ENCODE data around the gene ANKRD60.

Gene ANKRD60

DNA sequence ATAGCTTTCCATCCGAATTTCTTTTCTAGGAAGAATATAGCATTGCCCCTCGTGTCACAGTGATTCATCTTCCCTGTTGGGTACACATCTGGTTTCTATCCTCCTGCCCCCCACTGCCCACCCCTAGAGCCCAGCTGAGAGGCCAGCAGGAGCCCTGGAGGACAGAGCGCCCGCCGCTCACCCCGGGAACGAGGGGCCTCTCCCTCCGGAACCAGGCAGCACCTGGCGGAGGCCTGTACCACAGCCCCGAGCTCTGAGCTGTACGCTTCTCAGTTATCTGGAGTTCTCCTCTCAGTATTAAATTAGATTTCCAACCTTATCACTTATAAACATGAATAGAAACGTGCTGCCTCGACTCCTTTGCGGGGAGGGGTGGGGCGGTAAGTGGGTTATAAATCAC, 6.0 kb downstream of the ANKRD60 start:
- TF ChIP-seq, protein P1, sequence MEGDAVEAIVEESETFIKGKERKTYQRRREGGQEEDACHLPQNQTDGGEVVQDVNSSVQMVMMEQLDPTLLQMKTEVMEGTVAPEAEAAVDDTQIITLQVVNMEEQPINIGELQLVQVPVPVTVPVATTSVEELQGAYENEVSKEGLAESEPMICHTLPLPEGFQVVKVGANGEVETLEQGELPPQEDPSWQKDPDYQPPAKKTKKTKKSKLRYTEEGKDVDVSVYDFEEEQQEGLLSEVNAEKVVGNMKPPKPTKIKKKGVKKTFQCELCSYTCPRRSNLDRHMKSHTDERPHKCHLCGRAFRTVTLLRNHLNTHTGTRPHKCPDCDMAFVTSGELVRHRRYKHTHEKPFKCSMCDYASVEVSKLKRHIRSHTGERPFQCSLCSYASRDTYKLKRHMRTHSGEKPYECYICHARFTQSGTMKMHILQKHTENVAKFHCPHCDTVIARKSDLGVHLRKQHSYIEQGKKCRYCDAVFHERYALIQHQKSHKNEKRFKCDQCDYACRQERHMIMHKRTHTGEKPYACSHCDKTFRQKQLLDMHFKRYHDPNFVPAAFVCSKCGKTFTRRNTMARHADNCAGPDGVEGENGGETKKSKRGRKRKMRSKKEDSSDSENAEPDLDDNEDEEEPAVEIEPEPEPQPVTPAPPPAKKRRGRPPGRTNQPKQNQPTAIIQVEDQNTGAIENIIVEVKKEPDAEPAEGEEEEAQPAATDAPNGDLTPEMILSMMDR (IDR thresholded peaks at IDR 0.05; ENCODE audit: low read depth, low read length): no peak
- DNase-seq (ENCODE audit: extremely low read depth, low read depth): no peak

DNA sequence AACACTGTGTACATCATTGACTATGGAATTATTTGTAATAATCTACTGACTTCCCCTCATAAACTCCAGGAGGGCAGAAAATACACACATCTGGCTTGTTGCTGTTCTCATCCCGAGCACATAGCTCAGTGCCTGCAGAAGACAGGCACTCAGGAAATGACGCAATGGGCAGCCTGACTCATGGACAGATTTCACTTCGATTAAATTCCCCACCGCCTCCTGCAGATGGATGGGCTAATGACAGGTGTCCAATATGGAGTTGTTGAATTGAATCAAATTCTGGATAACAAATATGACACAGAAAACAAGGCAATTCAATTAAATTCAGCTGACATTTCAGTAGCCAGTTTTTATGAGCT, 9.1 kb downstream of the ANKRD60 start:
- TF ChIP-seq, protein P1 (IDR thresholded peaks at IDR 0.05; ENCODE audit: low read depth, low read length): no peak
- no peak for DNase-seq (ENCODE audit: extremely low read depth, low read depth)

DNA sequence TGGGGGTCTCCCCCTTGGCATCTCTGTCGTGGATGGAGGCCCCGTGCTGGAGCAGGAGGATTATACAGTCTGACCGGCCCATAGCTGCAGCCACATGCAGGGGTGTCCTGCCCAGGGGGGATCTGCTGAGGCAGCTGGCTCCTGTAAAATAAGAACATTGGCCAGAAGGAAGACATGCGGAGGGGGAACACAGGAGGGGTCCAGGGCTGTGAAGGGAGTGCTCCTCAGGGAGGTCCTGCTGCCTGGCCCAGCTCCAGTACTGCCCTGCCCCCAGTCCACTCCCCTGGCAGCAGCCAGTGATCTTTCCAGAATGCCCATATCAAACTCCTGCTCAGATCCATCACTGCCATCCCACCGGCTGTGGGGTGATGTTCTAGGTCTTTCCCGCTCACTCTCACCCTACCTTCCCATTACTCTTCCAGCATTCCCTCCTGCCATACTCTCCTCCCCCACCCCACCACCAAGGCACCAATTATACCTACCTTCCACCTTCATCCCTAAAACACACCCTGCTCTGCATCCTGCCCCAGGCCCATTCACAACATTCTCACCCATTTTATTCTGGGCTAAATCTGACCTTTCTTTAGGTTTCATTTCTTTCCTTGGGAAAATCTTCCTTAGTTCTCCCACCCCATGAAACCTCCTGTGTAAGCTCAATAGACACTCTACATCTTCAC, 9.7 kb downstream of the ANKRD60 start:
- DNase-seq (ENCODE audit: extremely low read depth, low read depth): no peak
- TF ChIP-seq, protein P1 (IDR thresholded peaks at IDR 0.05; ENCODE audit: low read depth, low read length): no peak

DNA sequence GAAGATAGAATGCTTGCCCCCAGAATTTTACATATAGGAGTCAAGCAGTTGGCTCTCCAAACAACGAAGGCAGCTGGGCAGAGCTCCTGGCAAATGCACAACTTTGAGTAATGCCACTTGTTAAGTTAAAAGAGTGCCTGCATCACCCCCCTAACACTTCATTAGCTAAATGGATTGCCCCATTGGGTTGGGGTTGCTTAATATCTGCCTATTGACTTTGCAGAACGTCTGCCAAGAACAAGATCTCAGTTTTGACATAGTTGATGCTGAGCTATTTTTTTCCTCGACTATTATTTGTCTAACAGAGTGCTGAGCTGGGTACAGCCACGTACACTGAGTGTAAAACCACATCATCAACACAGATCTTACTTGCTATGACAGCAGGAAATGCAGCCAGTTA, 12.1 kb downstream of the ANKRD60 start:
- no peak for DNase-seq (ENCODE audit: extremely low read depth, low read depth)
- TF ChIP-seq, protein P1 (IDR thresholded peaks at IDR 0.05; ENCODE audit: low read depth, low read length): no peak

DNA sequence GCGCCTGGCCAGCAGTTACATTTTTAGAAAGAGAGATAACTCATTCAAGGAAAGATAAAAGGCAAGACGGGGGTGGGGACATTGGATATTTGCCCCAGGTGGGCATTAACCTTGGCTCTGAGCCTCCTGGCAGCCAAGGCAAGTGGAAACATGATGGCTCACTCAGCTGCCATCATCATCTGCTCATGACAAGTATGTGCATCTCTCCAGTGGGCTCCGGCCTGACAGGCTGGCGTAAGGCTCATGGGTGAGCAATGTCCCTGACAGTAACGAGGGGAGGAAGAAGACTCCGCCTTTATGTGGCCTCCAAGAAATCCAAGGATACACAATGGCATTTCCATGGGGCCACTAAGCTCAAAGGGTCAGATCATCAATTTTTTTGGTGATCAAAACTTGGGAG, 13.3 kb downstream of the ANKRD60 start:
- TF ChIP-seq, protein P1 (IDR thresholded peaks at IDR 0.05; ENCODE audit: low read depth, low read length): no peak
- DNase-seq (ENCODE audit: extremely low read depth, low read depth): no peak

DNA sequence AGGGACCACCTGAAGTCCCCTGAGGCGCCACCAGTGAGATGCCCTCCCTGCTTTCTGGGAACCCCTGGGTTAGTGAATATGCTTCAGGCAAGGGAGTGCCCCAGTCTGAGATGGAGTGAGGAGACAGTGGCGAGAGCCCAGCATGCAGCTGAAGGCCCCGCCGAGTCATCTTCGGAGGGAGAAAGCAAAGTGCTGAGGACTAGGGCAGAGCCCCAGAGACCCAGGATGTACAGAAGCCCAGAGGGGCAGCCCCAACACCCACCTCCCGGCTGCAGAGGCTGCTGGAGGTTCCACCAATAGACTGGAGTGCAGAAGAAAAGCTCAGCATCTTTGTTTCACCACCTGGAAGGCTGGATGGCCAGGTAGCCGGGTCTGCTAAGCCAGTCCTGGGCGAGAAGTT, 14.1 kb downstream of the ANKRD60 start:
- no peak for DNase-seq (ENCODE audit: extremely low read depth, low read depth)
- TF ChIP-seq, protein P1 (IDR thresholded peaks at IDR 0.05; ENCODE audit: low read depth, low read length): no peak

DNA sequence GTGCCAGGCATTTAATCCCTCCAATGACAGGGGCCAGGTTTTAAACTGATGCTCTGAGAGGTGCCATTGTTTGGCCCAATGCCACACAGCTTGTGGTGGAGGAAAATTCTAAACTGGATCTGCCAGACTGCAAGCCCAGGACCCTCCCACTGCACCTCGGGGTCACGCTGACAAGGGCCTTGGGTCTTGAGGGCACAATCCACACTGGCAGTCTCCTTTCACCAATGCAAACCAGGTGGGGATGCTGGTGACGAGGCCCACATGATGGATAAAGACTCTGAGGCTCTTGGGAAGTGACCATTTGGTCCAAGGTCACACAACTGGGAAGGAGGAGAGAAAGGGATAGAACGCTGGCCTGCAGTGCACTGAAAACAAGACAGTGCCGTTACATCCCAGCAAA, 14.7 kb downstream of the ANKRD60 start:
- TF ChIP-seq, protein P1 (IDR thresholded peaks at IDR 0.05; ENCODE audit: low read depth, low read length): no peak
- no peak for DNase-seq (ENCODE audit: extremely low read depth, low read depth)
